Effector CD4-positive, alpha-beta T cell (primary cell): ENCODE measurements around the gene SCPEP1.
A peak's percentile ranks its signal among the peaks of the same experiment; 100 is the strongest.

Experiments
- DNase-seq: peaks from one replicate; pipeline ENCODE4 v3.0.0-alpha.2; 2020

The SCPEP1 gene

GRCh38 chr17:57044976-57045867 lies 67.3 kb downstream of the SCPEP1 start:
- DNase-seq, result no peak

DNA sequence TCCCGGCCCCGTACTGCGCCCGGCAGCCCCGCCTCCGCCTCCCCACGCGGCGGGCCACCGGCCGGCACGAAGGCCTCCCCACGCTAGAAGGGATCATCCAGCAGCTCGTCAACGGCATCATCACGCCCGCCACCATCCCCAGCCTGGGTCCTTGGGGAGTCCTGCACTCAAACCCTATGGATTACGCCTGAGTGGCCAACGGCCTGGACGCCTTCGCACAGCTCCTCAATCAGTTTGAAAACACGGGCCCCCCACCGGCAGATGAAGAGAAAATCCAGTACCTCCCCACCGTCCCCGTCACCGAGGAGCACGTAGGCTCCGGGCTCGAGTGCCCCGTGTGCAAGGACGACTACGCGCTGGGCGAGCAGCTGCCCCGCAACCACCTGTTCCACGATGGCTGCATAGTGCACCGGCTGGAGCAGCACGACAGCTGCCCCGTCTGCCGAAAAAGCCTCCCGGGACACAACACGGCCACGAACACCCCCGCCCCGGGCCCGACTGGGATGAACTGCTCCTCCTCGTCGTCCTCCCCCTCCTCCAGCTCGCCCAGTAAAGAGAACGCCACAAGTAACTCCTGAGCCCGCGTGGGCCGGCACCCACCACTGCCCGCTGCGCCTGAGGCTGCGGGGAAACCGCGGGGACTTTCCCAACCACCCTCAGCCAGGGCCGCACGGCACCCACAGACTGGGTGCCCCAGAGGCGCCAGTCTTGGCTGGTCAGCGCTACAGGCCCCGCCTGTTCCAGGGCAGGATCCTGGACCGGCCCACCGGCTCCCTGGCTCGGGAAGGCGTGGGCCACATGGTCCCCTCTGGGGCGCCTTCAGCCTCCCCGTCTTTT lies 68.2 kb downstream of the SCPEP1 start:
- peak; percentile 2 for DNase-seq

DNA sequence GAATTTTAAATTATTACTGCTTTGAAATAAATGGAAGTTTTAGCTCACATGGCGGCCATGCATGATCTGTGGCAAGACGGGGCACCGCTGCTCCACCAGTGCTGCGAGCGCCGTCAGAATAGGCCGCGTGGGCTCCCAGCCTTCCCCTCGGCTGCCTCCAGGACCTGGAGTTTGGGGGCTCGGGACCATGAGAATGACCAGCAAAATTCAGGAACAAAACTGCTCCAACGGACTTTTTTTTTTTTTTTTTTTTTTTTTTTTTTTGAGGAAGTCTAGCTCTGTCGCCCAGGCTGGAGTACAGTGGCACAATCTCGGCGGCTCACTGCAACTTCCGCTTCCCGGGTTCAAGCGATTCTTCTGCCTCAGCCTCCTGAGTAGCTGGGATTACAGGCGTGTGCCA lies 68.8 kb downstream of the SCPEP1 start:
- no peak for DNase-seq

- DNase-seq, result no peak
These were observed 70.2 kb downstream of the SCPEP1 start for GRCh38 chr17:57048096-57048495.

DNA sequence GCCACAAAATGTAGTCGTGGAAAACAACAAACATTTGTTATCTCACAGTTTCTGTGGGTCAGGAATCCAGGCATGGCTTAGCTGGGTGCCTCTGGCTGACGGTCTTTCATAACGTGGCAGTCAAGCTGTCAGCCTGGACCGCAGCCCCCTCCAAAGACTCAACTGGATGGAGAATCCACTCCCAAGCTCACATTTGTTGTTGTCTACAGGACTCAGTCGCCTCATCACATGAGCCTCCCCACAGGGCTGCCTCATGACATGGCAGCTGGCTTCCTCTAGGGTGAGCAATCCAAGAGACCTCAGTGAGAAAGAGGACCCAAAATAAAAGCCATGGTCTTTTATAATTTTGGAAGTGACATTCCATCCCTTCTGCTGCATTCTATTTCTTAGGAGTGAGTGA lies 72.4 kb downstream of the SCPEP1 start:
- no peak for DNase-seq

GRCh38 chr17:57051886-57052361 lies 74.0 kb downstream of the SCPEP1 start:
- no peak for DNase-seq
